MM.1S (cell line): ENCODE results near the gene EFL1.

Source experiments
- DNase-seq: peaks from one replicate; pipeline ENCODE4 v3.0.0-alpha.2; 2015
- H2AFZ ChIP-seq: fragments of 300-600 bp; sonication (generic); 2 replicates; pipeline ENCODE4 v1.6.0; 2016; ENCODE audit warnings: antibody characterized with exemption, low read length
- H3F3A ChIP-seq: fragments of 300-600 bp; sonication (generic); 2 replicates; pipeline ENCODE4 v1.6.1; 2016; ENCODE audit warnings: mild to moderate bottlenecking, antibody characterized with exemption, low read length, moderate library complexity, mixed read lengths; ENCODE audit not compliant: insufficient read depth
- H3K27ac ChIP-seq: fragments of 300-600 bp; sonication (generic); 2 replicates; pipeline ENCODE4 v1.5.1; 2016; ENCODE audit warnings: mild to moderate bottlenecking, low read length
- H3K27me3 ChIP-seq: fragments of 300-600 bp; sonication (generic); replicated peaks from 2 replicates; pipeline ENCODE4 v1.6.0; 2016; ENCODE audit warnings: low read length; ENCODE audit not compliant: insufficient read depth
- H3K36me3 ChIP-seq: fragments of 300-600 bp; sonication (generic); replicated peaks from 2 replicates; pipeline ENCODE4 v1.6.1; 2016; ENCODE audit warnings: mild to moderate bottlenecking, low read length, mixed read lengths; ENCODE audit not compliant: insufficient read depth
- H3K4me1 ChIP-seq: fragments of 300-600 bp; sonication (generic); 2 replicates; pipeline ENCODE4 v1.6.1; 2016; ENCODE audit warnings: low read length, mixed read lengths
- H3K4me2 ChIP-seq: fragments of 300-600 bp; sonication (generic); 2 replicates; pipeline ENCODE4 v1.6.0; 2016; ENCODE audit warnings: low read depth, low read length
- H3K4me3 ChIP-seq: fragments of 300-600 bp; sonication (generic); 2 replicates; pipeline ENCODE4 v1.5.1; 2016; ENCODE audit warnings: low read length, mixed read lengths
- H3K79me2 ChIP-seq: fragments of 300-600 bp; sonication (generic); 2 replicates; pipeline ENCODE4 v1.6.1; 2016; ENCODE audit warnings: mixed run types, low read length, mixed read lengths
- H3K9ac ChIP-seq: fragments of 300-600 bp; sonication (generic); 2 replicates; pipeline ENCODE4 v1.6.1; 2016; ENCODE audit warnings: low read length, mixed read lengths
- H3K9me2 ChIP-seq: fragments of 300-600 bp; sonication (generic); replicated peaks from 2 replicates; pipeline ENCODE4 v1.6.1; 2016; ENCODE audit warnings: mild to moderate bottlenecking, low read length, mixed read lengths; ENCODE audit not compliant: insufficient read depth
- H3K9me3 ChIP-seq: fragments of 300-600 bp; sonication (generic); replicated peaks from 2 replicates; pipeline ENCODE4 v1.6.1; 2016; ENCODE audit warnings: mild to moderate bottlenecking, low read length, mixed read lengths; ENCODE audit not compliant: insufficient read depth
- H4K20me1 ChIP-seq: fragments of 300-600 bp; sonication (generic); 2 replicates; pipeline ENCODE4 v1.6.1; 2016; ENCODE audit warnings: mild to moderate bottlenecking, low read length, moderate library complexity, mixed read lengths; ENCODE audit not compliant: insufficient read depth
- CTCF ChIP-seq: fragments of 300-600 bp; sonication (generic); IDR thresholded peaks from 2 replicates; pipeline ENCODE4 v1.5.1; 2016; ENCODE audit warnings: antibody characterized with exemption, low read length, mixed read lengths
- EZH2 ChIP-seq: fragments of 300-600 bp; sonication (generic); optimal IDR thresholded peaks from 2 replicates; pipeline ENCODE3; 2017; ENCODE audit warnings: low read depth, mild to moderate bottlenecking, antibody characterized with exemption, low read length, mixed read lengths
- EZH2phosphoT487 ChIP-seq: fragments of 300-600 bp; sonication (generic); IDR thresholded peaks from 2 replicates; pipeline ENCODE4 v1.6.1; 2018; ENCODE audit warnings: antibody characterized with exemption, low read length

Gene EFL1

GRCh38 chr15:82174471-82175235 is 87.9 kb downstream of the EFL1 start:
- no peak overlapping the region for H3K27ac ChIP-seq
- no peaks in the 10 kb centered on the region for H3K9me2 ChIP-seq
- no peak overlapping the region for H3K4me3 ChIP-seq
- no peak overlapping the region for H3K4me2 ChIP-seq
- no peaks in the 10 kb centered on the region for H3K4me1 ChIP-seq
- H3K27me3 ChIP-seq = no peaks in the 10 kb centered on the region
- TF ChIP-seq EZH2phosphoT487 = no peak
- TF ChIP-seq CTCF = no peak
- TF ChIP-seq EZH2 = no peak
- H3K9me3 ChIP-seq = no peaks in the 10 kb centered on the region
- no peak overlapping the region for H3K9ac ChIP-seq
- no peak overlapping the region for H2AFZ ChIP-seq
- H3F3A ChIP-seq = no peaks in the 10 kb centered on the region
- no peaks in the 10 kb centered on the region for H3K79me2 ChIP-seq
- no peaks in the 10 kb centered on the region for H4K20me1 ChIP-seq
- H3K36me3 ChIP-seq = no peaks in the 10 kb centered on the region
- no peak for DNase-seq

- Histone ChIP-seq H3K27me3 (no peaks in the 10 kb centered on the region), H3K27ac (no peak overlapping the region), H3K4me1 (no peaks in the 10 kb centered on the region), H2AFZ (no peak overlapping the region), H4K20me1 (no peaks in the 10 kb centered on the region), H3K4me3 (no peak overlapping the region), H3K79me2 (no peaks in the 10 kb centered on the region), H3K9me2 (no peaks in the 10 kb centered on the region), H3K4me2 (no peak overlapping the region), H3K36me3 (no peaks in the 10 kb centered on the region), H3K9me3 (no peaks in the 10 kb centered on the region), H3F3A (no peaks in the 10 kb centered on the region), H3K9ac (no peak overlapping the region)
- TF ChIP-seq EZH2 (no peak), CTCF (no peak), EZH2phosphoT487 (no peak)
- DNase-seq = no peak
Observed at GRCh38 chr15:82173108-82173507, 89.4 kb downstream of the EFL1 start.

DNA sequence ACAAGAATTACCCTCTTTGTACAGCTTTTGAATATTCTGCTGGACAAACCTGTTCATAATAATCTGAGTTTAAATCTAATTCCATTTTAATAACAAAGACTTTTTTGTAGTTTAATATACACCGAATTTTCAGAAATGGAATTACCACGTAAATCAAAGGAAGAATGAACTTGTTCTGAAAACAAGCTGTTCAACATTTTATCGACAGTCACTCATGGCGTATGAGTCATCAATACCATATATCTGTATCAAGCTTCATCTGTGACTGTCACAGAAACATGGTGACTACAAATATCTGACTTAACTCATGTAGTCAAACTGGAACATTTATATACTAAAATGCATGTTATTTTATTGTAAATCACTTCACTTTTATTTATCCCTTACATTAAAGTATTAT is 90.0 kb downstream of the EFL1 start:
- H4K20me1 ChIP-seq = no peaks in the 10 kb centered on the region
- no peaks in the 10 kb centered on the region for H3K4me1 ChIP-seq
- H3K4me2 ChIP-seq = no peak overlapping the region
- TF ChIP-seq EZH2 (no peak), EZH2phosphoT487 (no peak)
- H3K27ac ChIP-seq = no peak overlapping the region
- H3F3A ChIP-seq = no peaks in the 10 kb centered on the region
- H3K27me3 ChIP-seq = no peaks in the 10 kb centered on the region
- no peaks in the 10 kb centered on the region for H3K9me2 ChIP-seq
- H2AFZ ChIP-seq = no peak overlapping the region
- H3K9ac ChIP-seq = no peak overlapping the region
- H3K9me3 ChIP-seq = no peaks in the 10 kb centered on the region
- no peak for DNase-seq
- H3K4me3 ChIP-seq = no peak overlapping the region
- H3K36me3 ChIP-seq = no peaks in the 10 kb centered on the region
- H3K79me2 ChIP-seq = no peaks in the 10 kb centered on the region

- no peaks in the 10 kb centered on the region for H3F3A ChIP-seq
- no peak overlapping the region for H3K4me3 ChIP-seq
- no peaks in the 10 kb centered on the region for H3K27me3 ChIP-seq
- no peak overlapping the region for H3K4me2 ChIP-seq
- no peak overlapping the region for H3K27ac ChIP-seq
- no peaks in the 10 kb centered on the region for H3K36me3 ChIP-seq
- TF ChIP-seq EZH2 = no peak
- TF ChIP-seq CTCF = no peak
- TF ChIP-seq EZH2phosphoT487 = no peak
- H3K9me3 ChIP-seq = no peaks in the 10 kb centered on the region
- H3K9ac ChIP-seq = no peak overlapping the region
- H3K4me1 ChIP-seq = no peaks in the 10 kb centered on the region
- H3K9me2 ChIP-seq = no peaks in the 10 kb centered on the region
- DNase-seq = no peak
- H3K79me2 ChIP-seq = no peaks in the 10 kb centered on the region
- no peak overlapping the region for H2AFZ ChIP-seq
- H4K20me1 ChIP-seq = no peaks in the 10 kb centered on the region
Observed at GRCh38 chr15:82168757-82169156, 93.8 kb downstream of the EFL1 start.
